GM12892 (cell line): ENCODE measurements around the gene CNOT6L.

Source experiments
- POLR2A ChIP-seq: IDR thresholded peaks from 2 replicates; pipeline ENCODE4 v1.6.1; 2011; ENCODE audit warnings: low read depth, low read length, control low read depth
- POLR2AphosphoS5 ChIP-seq: IDR thresholded peaks from 2 replicates; pipeline ENCODE4 v1.6.1; 2011; ENCODE audit warnings: low read depth, low read length, control low read depth
- TAF1 ChIP-seq: IDR thresholded peaks from 2 replicates; pipeline ENCODE4 v1.6.1; 2011; ENCODE audit warnings: low read depth, mild to moderate bottlenecking, control low read depth, low read length, borderline replicate concordance

DNA sequence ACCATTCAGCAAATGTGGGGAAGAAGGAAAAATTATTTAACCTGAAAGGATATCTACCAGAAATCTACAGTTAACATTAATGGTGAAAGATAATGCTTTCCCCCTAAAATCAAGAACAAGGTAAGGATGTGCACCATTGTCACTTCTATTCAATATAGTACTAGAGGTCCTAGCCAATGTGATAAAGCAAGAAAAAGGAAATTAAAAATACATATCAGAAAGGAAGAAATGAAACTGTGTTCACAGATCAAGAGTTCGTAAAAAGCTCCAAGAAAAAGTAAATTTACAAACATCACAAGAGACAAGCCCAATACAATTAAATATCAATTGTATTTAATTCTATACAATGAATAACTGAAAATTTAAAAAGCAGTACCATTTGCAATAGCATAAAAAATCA lies 57.6 kb downstream of the CNOT6L start:
- no peak for TF ChIP-seq POLR2AphosphoS5
- no peak for TF ChIP-seq POLR2A
- no peak for TF ChIP-seq TAF1
